NCI-H1105 treated with DMSO at 0.1 percent for 48 hours (cell line): ENCODE data around the gene BPIFA1.

Experiments
- DNase-seq: peaks from one replicate; lab custom pipeline; 2025; lab: John Stamatoyannopoulos, UW

The BPIFA1 gene

GRCh38 chr20:33279261-33279910 is 43.6 kb downstream of the BPIFA1 start:
- DNase-seq = no peak

- no peak for DNase-seq
Measured at GRCh38 chr20:33280000-33280680, 44.3 kb downstream of the BPIFA1 start.

- DNase-seq = no peak
Measured at GRCh38 chr20:33280775-33281174, 45.0 kb downstream of the BPIFA1 start.

GRCh38 chr20:33281550-33282146 is 45.9 kb downstream of the BPIFA1 start:
- DNase-seq = no peak

GRCh38 chr20:33282196-33282934 is 46.6 kb downstream of the BPIFA1 start:
- DNase-seq = no peak

GRCh38 chr20:33282991-33283555 is 47.3 kb downstream of the BPIFA1 start, which contains the start of gene BPIFB1:
BPIFB1 (plus strand) TSS chr20:33283214; CDS start chr20:33286074, 2,860 bp downstream.
- no peak for DNase-seq

GRCh38 chr20:33284284-33284683 is 48.5 kb downstream of the BPIFA1 start:
- peak; percentile 19 for DNase-seq

GRCh38 chr20:33284937-33285336 is 49.1 kb downstream of the BPIFA1 start:
- no peak for DNase-seq

- no peak for DNase-seq
Measured at GRCh38 chr20:33285861-33286495, 50.2 kb downstream of the BPIFA1 start.

GRCh38 chr20:33287884-33288283 is 52.1 kb downstream of the BPIFA1 start:
- DNase-seq = no peak

- no peak for DNase-seq
Measured at GRCh38 chr20:33290852-33291251, 55.1 kb downstream of the BPIFA1 start.

- DNase-seq = no peak
Measured at GRCh38 chr20:33291416-33291815, 55.6 kb downstream of the BPIFA1 start.

GRCh38 chr20:33291830-33292355 is 56.1 kb downstream of the BPIFA1 start:
- peak; percentile 51 for DNase-seq
